Stimulated activated CD4-positive, alpha-beta T cell treated with anti-CD3 and anti-CD28 coated beads, Interleukin-1b, Interleukin-23, amount 100 ng/mL, for 48 hours (primary cell): ENCODE data around the gene KNDC1.
"Not testable (repeated sequence)": the region's sequence is repeated elsewhere in the genome, so short reads cannot be mapped to it uniquely, and the experiment has no call there.

ENCODE experiments used
- DNase-seq: peaks from one replicate; pipeline ENCODE4 v3.0.0-alpha.2; 2020

Gene KNDC1

DNA sequence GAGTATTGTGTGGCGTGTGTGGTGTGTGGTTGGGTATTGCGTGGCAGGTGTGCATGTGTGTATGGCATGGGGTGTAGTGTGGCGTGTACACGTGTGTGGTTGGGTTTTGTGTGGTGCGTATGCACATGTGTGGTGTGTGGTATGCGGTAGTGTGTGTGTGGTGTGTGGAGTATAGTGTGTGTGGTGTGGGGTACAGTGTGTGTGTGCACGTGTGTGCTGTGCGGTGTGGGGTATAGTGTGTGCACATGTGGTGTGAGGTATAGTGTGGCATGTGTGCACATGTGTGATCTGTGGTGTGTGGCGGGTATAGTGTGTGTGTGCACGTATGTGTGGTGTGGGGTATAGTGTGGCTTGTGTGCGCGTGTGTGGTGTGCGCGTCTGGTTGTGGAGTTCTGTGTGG is 49.1 kb downstream of the KNDC1 start:
- no peak for DNase-seq

GRCh38 chr10:133209641-133210040 is 49.6 kb downstream of the KNDC1 start:
- DNase-seq = no peak

DNA sequence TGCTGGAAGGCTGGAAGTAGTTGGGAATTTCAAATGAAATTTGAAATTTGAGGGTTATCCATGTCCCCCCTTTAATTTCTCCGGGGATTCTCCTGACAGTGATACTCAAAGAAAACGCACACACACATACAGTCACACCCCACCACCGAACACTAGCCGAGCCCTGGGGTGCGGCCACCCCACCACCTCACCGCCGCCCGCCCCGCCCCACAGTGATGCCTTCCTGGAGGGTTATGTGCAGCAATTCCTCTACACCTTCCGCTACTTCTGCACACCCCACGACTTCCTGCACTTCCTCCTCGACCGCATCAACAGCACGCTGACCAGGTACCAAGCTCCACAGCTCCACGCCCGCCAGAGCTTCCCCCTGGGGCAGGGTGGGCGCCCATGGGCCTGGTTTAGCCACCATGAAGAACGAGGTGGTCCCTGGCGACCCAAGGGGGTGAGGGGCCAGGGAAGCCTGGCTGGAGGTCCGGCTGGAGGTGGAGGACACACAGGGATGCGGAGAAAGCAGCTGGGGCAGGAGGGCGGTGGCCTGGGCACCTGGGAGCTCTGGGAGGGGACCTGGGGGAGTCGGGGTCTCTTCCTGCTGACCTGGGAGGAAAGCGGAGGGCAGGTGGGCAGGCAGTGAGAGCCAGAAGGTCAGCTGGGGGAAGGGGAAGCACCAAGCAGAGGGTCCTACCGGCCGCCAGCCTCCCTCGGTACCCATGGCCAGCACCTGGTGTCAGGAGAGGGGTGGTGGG is 50.5 kb downstream of the KNDC1 start:
- DNase-seq = no peak

DNA sequence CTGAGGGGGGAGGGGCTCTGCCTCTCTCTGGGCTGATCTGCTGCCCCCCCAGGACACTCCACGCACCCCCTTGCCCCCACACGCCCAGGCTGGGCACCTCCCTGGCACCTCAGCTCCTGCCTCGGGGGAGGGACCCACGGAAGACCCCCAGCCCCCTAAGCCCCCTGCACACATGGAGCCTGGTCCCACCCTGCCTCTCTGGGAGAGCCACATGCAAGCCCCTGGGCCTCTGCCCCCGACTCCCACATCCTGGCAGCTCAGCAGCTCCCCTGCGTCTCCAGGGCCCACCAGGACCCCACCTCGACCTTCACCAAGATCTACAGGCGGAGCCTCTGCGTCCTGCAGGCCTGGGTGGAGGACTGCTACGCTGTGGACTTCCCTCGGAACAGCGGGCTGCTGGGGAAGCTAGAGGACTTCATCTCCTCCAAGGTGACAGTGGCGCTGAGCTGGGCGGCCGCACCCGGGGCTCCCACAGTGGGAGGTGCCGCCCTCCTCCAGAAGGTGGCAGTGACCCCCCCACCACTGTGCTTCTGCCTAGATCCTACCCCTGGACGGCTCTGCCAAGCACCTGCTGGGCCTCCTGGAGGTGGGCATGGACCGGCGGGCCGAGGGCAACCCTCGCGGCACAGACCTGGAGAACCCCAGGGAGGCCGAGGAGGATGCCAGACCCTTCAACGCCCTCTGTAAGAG is 51.3 kb downstream of the KNDC1 start:
- no peak for DNase-seq

- no peak for DNase-seq
These were observed 52.2 kb downstream of the KNDC1 start for GRCh38 chr10:133211959-133212852.

DNA sequence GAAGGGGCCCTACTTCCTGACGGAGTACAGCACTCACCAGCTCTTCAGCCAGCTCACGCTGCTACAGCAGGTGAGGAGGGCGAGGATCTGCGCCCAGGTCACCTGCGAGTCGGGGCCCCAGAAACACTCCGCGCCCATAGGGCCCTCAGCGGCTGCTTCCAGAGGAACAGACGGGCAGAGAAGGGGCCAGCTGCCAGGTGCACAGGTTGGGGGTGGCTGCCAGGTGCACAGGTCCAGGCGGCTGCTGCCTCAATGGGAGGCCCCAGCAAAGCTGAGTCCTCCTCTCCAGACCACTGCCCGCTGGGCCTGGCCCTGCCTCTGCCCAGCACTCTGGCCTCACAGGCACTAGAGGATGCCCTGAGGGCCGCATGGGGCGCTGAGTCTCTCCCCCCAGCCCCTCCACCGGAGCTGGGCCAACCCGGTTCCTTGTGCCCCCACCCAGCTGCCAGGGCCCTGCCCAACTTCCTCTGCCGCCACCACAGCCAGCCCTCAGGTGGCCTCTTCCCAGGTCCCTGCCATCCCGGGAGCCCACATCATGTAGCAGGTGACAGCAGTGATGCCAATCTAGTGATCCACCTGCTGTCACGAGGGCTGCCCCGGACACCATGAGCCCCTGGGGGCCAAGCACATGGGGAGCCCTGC is 53.0 kb downstream of the KNDC1 start:
- DNase-seq = no peak

DNA sequence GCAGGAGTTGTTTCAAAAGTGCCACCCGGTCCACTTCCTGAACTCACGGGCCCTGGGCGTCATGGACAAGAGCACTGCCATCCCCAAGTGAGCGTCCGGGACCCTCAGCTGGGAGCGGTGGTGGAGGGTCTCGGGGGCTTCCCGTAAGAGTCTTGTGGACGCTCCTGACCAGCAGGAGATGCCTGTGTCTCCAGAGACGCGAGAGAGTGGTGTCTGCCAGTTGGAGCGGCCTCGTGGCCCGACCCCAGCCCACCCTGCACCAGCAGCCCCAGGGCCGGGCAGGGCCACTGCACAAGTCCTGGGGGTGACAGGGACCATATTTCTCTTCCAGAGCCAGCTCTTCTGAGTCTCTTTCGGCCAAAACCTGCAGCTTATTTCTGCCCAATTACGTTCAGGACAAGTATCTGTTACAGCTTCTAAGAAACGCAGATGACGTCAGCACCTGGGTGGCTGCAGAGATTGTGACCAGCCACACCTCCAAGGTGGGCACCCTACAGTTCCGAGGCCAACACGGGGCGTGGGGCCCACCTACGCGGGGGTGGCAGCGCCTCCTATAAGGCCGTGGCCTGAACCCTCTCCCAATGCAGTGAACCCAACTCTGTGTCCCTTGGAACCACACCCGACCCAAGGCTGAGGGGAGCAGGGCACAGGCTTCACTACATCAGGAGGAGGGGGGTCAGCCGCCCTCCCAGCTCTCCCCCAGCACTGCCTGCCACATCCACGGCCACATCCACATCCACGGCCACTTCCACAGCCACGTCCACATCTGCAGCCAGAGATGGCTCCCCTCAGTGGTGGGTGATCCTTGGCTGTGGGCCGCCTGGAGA is 53.8 kb downstream of the KNDC1 start:
- no peak for DNase-seq

GRCh38 chr10:133214468-133215410 is 54.7 kb downstream of the KNDC1 start:
- DNase-seq = no peak

DNA sequence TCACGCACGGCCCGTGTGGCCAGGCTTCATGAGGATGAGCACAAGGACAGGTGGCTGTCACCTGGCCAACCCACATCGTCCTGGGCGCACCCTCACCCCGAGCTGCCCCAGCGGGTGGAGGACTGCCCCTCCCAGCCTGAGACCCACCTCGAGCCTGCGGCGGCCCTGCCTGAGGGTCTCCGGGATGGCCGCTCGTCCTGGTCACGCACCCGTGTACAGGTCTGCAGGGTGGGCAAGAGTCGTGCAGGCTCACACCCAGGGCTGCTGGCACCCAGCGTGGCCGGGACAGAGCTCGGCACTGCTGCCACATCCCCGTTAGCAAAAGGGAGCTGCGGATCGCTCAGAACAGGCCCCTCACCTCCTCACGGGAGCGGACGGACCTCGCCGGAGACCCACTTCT is 55.6 kb downstream of the KNDC1 start:
- DNase-seq = no peak

GRCh38 chr10:133216776-133217175 is 56.8 kb downstream of the KNDC1 start:
- DNase-seq = no peak

GRCh38 chr10:133217800-133218589 is 58.0 kb downstream of the KNDC1 start:
- DNase-seq = no peak

DNA sequence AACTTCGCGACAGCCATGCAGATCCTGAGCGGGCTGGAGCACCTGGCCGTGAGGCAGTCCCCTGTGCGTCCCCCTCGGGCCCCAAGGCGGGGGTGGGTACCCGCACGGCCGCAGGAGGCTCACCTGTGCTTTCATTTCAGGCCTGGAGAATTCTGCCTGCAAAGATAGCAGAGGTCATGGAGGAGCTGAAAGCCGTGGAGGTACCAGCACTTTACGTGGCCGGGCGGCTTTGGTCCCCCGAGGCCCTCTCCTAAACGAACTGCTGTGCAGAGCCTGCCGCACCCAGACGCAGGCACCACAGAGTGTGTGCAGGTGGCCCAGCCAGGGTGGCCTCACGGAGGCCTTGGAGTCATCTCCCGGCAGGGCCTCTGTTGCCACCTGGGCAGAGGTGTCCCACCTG is 58.9 kb downstream of the KNDC1 start:
- DNase-seq = no peak

GRCh38 chr10:133219782-133220181 is 59.8 kb downstream of the KNDC1 start:
- no peak for DNase-seq

DNA sequence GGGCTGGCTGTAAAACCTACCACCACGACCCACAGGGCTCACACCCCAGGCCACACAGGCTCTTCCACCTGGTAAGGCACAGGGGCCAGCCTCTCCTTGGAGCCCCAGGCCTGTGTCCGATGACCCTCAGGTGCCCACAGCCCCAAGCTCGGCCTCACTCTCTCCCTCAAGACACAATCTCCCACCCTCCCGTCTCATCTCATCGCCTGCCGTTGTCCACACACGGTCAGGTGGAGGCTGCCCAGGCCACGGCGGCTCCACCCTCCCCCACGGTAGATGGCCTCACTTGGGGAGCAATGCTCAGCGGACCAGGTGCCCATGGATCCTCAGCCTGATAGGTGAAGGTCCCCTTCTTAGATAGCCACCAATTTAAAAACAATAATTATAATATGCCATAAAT is 61.3 kb downstream of the KNDC1 start:
- DNase-seq = no peak

DNA sequence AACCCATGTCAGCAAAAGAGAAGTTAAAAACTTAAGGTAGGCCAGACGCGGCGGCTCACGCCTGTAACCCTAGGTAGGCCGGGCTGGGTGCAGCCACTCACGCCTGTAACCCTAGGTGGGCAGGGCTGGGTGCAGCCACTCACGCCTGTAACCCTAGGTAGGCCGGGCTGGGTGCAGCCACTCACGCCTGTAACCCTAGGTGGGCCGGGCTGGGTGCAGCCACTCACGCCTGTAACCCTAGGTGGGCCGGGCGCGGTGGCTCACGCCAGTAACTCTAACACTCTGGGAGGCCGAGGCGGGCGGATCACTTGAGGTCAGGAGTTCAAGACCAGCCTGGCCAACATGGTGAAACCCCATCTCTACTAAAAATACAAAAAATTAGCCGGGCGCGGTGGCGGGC is 61.7 kb downstream of the KNDC1 start:
- not testable (repeated sequence) for DNase-seq

DNA sequence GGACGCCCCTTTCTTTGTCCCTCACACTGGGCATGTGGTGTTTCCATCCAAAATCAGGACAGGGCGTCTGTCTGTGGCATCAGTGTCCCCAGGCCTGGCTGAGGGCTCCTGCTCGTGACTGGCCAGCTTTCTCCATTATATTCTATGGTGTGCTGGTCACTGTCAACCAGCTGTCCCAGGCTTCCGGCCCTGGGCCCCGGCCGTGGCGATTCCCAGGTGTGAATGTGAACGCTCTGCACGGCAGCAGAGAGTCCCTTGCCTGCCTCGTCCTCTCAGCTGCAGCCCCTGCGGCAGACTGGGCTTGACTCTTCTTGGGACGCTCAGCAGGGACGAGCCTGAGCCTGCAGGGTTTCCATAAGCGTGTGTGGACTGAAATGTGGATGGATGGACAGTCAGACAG is 64.1 kb downstream of the KNDC1 start:
- DNase-seq = no peak

DNA sequence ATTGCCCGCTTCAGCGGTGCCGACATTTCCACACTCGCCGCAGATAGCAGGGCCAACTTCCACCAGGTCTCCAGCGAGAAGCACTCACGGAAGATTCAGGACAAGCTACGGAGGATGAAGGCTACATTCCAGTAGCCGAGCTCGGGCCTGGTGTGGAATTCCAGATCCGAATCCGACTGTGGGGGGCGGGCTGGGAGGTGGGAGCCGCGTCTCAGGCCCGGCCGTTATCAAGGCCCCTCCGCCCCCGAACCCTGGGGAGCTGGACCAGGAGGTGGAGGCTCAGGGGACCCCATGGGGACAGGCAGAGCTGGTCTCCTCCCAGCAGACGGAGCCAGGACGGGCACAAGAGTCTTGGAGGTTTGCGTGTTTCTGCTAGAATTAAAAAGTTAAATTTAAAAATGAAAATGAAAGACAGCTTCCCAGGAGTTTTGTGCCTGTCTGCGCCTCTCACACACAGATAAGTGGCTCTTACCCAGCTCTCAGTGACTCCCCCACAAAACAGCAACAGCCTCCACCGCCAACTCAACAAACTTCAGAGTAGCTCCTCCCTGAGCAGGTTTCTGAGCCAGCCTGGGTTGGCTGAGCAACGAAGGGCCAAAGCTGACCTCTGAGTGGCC is 64.8 kb downstream of the KNDC1 start:
- no peak for DNase-seq

GRCh38 chr10:133225707-133226191 is 65.7 kb downstream of the KNDC1 start:
- no peak for DNase-seq

DNA sequence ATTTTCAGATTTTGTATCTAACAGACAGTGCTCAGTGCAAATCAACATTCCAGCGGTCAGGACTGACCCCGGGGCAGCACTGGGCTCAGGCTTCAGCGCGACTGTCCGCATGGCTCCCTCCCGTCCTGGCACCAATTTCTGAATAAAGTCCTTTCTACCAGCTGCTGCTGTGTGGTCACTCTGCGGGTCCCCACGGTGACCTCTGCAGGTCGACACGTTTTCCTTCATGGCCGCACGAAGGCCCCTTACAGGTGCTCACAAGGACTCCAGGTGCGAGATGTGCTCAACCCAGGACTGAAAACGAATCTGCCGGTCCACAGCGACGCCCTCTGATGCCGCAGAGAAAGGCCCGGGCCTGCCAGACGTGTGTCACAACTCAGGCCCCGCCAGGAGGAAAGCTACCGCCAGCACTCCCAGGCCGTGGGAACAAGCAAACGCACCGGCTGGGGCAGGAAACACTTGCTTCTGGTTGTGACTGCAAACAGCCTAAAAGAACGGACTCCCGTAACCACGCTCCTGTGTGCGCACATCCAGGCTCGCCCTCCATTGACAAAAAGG is 66.3 kb downstream of the KNDC1 start:
- no peak for DNase-seq
